Right lobe of liver (tissue), 4 donors: ENCODE results near the gene CYP11A1.

Experiments used
- POLR2A ChIP-seq: fragments of 450-650 bp; IDR thresholded peaks from one replicate; pipeline ENCODE4 v1.6.1; 2017; ENCODE audit warnings: antibody characterized with exemption, mild to moderate bottlenecking
- TF ChIP-seq, protein P1 (sequence below), 4 donors: fragments of 200-600 bp in 3 of 4; fragments of 450-650 bp in 1 of 4; IDR thresholded peaks; one replicate each; pipeline versions ENCODE4 v1.5.1 to v1.8.0; 2016 to 2022; ENCODE audit warnings: antibody characterized with exemption in 4 of 4, mild to moderate bottlenecking in 2 of 4
- donor health status: DM: no; HTN: no; CAD: no.
- donor health status: DM: no; HTN: no; CAD: no.
- donor health status: DM: no; HTN: yes; CAD: no.

DNA sequence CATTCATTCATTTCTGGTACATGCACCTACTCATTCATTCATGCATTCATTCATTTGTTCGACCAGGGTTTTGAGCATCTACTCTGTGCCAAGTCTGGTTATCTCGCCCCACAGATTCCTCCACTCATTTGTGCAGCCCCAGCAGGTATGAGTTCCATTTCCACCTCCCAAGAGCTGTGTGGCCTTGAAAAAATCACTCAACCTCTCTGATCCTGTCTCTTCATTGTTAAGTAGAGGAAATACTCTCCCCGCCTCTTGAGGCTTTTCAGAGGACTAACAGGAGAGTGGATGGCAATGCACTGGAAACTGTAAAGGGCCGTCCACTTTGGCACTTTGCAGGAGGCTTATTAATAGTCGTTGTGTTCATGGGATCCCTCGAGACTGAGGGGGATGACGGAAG lies 61.8 kb downstream of the CYP11A1 start:
- TF ChIP-seq, protein P1, sequence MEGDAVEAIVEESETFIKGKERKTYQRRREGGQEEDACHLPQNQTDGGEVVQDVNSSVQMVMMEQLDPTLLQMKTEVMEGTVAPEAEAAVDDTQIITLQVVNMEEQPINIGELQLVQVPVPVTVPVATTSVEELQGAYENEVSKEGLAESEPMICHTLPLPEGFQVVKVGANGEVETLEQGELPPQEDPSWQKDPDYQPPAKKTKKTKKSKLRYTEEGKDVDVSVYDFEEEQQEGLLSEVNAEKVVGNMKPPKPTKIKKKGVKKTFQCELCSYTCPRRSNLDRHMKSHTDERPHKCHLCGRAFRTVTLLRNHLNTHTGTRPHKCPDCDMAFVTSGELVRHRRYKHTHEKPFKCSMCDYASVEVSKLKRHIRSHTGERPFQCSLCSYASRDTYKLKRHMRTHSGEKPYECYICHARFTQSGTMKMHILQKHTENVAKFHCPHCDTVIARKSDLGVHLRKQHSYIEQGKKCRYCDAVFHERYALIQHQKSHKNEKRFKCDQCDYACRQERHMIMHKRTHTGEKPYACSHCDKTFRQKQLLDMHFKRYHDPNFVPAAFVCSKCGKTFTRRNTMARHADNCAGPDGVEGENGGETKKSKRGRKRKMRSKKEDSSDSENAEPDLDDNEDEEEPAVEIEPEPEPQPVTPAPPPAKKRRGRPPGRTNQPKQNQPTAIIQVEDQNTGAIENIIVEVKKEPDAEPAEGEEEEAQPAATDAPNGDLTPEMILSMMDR (IDR thresholded peaks at IDR 0.05), result no peak
- no peak for TF ChIP-seq POLR2A
